ENCODE results near the gene RAE1. TPM values are rescaled to one million over a fixed set of nuclear protein-coding genes. Genes with fewer than 3 reads are reported as not detected.

RAE1 gene
- total and polyA plus RNA-seq, 2 donors (not counting 1 experiment from before 2014, with no cell fraction given): 27.2 to 39.4 TPM

DNA sequence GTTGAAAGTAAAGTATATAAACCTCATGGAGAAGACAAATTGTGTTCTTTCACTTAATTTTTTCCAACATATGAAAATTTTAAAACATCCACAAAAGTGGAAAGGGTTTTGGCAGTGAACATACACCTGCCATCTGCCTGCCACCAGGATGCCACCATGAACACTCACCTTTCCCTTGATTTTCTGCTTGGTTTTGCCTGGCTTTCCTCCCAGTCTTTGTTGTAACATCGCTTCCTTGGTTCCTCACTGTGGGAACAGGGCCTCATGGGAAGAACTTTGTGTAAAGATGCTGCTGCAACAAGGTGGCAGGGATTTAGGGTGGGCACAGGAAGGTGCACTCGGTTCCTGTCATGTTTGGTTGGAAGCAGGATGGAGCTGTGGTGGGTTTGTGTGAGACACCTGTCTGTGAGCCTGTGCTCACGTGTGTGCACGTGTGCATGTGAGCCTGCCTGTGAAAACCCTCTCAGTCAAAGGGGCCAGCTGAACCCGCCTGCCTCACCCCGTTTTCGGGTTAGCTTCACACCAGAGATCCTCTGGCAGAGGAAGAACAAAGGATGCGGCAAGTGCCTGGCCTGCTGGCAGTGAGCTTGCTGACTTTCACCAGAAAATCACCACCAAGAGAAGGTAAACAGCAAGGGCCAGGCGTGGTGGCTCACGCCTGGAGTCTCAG lies 29.2 kb downstream of the RAE1 start:
- no peak for DNase-seq (ENCODE audit: low read depth in 2 of 2)

DNA sequence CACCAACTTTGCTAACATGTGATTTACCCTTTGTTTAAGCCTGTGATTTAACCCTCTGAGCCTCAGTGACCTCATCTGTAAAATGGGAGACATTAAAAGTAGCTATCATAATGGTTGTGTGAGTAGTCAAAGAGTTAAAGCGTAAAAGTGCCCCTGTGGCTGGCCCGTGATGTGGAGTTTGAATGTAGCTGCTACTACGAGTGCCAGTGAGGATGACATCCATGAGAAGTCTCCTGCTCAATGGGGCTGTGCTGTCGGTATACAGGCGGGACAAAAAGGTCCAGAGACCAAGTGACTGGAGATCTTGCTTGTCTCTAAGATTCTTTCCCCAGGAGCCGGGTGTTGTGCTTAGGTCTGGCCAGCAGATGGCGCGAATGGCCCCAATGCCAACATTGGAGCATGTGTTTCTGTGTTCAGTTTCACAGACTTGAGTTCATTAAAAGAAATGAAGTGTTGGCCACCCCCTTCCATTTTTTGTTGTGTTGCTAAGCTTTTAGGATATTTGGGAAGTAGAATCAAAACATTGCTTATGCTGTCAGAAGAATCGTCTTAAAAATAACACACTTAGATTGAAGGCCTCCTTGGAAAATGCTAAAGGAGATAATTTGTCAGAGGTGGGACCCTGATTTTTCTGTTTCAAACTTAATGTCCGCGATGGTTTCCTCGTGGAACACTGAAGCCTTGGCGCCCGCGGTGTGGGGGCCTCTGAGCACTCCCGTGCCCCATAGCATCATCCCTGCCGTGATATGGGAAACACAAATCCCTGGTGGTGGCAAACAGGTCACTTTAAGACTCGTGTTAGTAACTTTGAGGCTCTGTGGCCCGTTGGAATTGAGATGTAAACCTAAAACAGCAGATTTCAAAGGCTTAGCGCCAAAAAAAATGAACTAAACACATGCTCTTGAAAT lies 30.8 kb downstream of the RAE1 start:
- Histone ChIP-seq H3K79me2 (ENCODE audit: control insufficient read depth, insufficient read depth, low read length) (no peaks in the 10 kb centered on the region), H3K27ac (ENCODE audit: insufficient read depth, low read length) (no peak overlapping the region), H3K4me2 (ENCODE audit: extremely low read depth, insufficient read depth, low read length) (no peak overlapping the region), H4K20me1 (ENCODE audit: control insufficient read depth, extremely low read depth, insufficient read depth, low read length) (no peaks in the 10 kb centered on the region), H2AFZ (ENCODE audit: low read length) (no peak overlapping the region), H3K36me3 (ENCODE audit: control insufficient read depth, insufficient read depth, low read length) (peaks cover 5% of the 10 kb centered on the region), H3K27me3 (ENCODE audit: control insufficient read depth, insufficient read depth, low read length) (no peaks in the 10 kb centered on the region), H3K4me1 (ENCODE audit: control insufficient read depth, extremely low read depth, insufficient read depth, low read length) (no peaks in the 10 kb centered on the region), H3K4me3 (replicated peaks in 1 of 4; ENCODE audit: control extremely low read depth in 1 of 4, insufficient read depth in 1 of 4, low read depth in 3 of 4, low read length in 4 of 4) (no peak overlapping the region), H3K9ac (ENCODE audit: insufficient read depth, low read length) (no peak overlapping the region), H3K9me3 (ENCODE audit: control insufficient read depth, insufficient read depth, low read depth, low read length) (no peaks in the 10 kb centered on the region)
- DNase-seq (ENCODE audit: low read depth in 2 of 2): peak; percentile 40 to 72
- no peak for TF ChIP-seq EZH2 (IDR thresholded peaks at IDR 0.05; ENCODE audit: low read length, missing control alignments)
- TF ChIP-seq, protein P1, sequence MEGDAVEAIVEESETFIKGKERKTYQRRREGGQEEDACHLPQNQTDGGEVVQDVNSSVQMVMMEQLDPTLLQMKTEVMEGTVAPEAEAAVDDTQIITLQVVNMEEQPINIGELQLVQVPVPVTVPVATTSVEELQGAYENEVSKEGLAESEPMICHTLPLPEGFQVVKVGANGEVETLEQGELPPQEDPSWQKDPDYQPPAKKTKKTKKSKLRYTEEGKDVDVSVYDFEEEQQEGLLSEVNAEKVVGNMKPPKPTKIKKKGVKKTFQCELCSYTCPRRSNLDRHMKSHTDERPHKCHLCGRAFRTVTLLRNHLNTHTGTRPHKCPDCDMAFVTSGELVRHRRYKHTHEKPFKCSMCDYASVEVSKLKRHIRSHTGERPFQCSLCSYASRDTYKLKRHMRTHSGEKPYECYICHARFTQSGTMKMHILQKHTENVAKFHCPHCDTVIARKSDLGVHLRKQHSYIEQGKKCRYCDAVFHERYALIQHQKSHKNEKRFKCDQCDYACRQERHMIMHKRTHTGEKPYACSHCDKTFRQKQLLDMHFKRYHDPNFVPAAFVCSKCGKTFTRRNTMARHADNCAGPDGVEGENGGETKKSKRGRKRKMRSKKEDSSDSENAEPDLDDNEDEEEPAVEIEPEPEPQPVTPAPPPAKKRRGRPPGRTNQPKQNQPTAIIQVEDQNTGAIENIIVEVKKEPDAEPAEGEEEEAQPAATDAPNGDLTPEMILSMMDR (conservative IDR thresholded peaks at IDR 0.05 in 1 of 2, IDR thresholded peaks at IDR 0.05 in 1 of 2; ENCODE audit: low read depth in 1 of 2, low read length in 2 of 2): peak; percentile 92 to 96

More for the DNA sequence above, 29.2 kb downstream of the RAE1 start:
- TF ChIP-seq, protein P1 (conservative IDR thresholded peaks at IDR 0.05 in 1 of 2, IDR thresholded peaks at IDR 0.05 in 1 of 2; ENCODE audit: low read depth in 1 of 2, low read length in 2 of 2): no peak
- no peak for TF ChIP-seq EZH2 (IDR thresholded peaks at IDR 0.05; ENCODE audit: low read length, missing control alignments)
- Histone ChIP-seq H3K9ac (ENCODE audit: insufficient read depth, low read length) (no peak overlapping the region), H2AFZ (ENCODE audit: low read length) (no peak overlapping the region), H3K27ac (ENCODE audit: insufficient read depth, low read length) (no peak overlapping the region), H3K36me3 (ENCODE audit: control insufficient read depth, insufficient read depth, low read length) (peaks cover 12% of the 10 kb centered on the region), H3K9me3 (ENCODE audit: control insufficient read depth, insufficient read depth, low read depth, low read length) (no peaks in the 10 kb centered on the region), H3K4me3 (replicated peaks in 1 of 4; ENCODE audit: control extremely low read depth in 1 of 4, insufficient read depth in 1 of 4, low read depth in 3 of 4, low read length in 4 of 4) (no peak overlapping the region), H3K79me2 (ENCODE audit: control insufficient read depth, insufficient read depth, low read length) (no peaks in the 10 kb centered on the region), H3K4me2 (ENCODE audit: extremely low read depth, insufficient read depth, low read length) (no peak overlapping the region), H3K4me1 (ENCODE audit: control insufficient read depth, extremely low read depth, insufficient read depth, low read length) (no peaks in the 10 kb centered on the region), H3K27me3 (ENCODE audit: control insufficient read depth, insufficient read depth, low read length) (no peaks in the 10 kb centered on the region), H4K20me1 (ENCODE audit: control insufficient read depth, extremely low read depth, insufficient read depth, low read length) (no peaks in the 10 kb centered on the region)

DNA sequence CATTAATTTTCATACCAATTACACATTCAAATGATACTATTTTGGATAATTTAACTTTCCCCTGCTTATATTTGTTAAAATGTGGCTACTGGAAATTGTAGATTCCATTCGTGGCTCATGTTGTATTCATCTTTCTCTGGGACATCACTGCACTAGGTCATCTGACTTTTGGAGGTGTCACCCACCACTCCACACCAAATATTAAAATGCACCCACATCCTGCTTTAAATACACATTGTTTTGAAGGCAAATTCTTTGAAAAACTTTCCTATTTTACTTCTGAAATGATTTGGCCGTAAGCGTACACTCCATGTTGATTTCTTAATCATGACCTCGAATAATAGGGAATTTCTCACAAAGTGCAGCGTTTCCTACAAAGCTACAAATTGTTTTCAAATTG lies 31.5 kb downstream of the RAE1 start:
- Histone ChIP-seq H3K36me3 (ENCODE audit: control insufficient read depth, insufficient read depth, low read length) (peaks cover 2% of the 10 kb centered on the region), H3K4me3 (replicated peaks in 1 of 4; ENCODE audit: control extremely low read depth in 1 of 4, insufficient read depth in 1 of 4, low read depth in 3 of 4, low read length in 4 of 4) (no peak overlapping the region), H3K27me3 (ENCODE audit: control insufficient read depth, insufficient read depth, low read length) (no peaks in the 10 kb centered on the region), H3K4me2 (ENCODE audit: extremely low read depth, insufficient read depth, low read length) (no peak overlapping the region), H3K4me1 (ENCODE audit: control insufficient read depth, extremely low read depth, insufficient read depth, low read length) (no peaks in the 10 kb centered on the region), H2AFZ (ENCODE audit: low read length) (no peak overlapping the region), H3K9me3 (ENCODE audit: control insufficient read depth, insufficient read depth, low read depth, low read length) (no peaks in the 10 kb centered on the region), H3K79me2 (ENCODE audit: control insufficient read depth, insufficient read depth, low read length) (no peaks in the 10 kb centered on the region), H4K20me1 (ENCODE audit: control insufficient read depth, extremely low read depth, insufficient read depth, low read length) (no peaks in the 10 kb centered on the region), H3K9ac (ENCODE audit: insufficient read depth, low read length) (no peak overlapping the region), H3K27ac (ENCODE audit: insufficient read depth, low read length) (no peak overlapping the region)
- no peak for TF ChIP-seq EZH2 (IDR thresholded peaks at IDR 0.05; ENCODE audit: low read length, missing control alignments)
- TF ChIP-seq, protein P1 (conservative IDR thresholded peaks at IDR 0.05 in 1 of 2, IDR thresholded peaks at IDR 0.05 in 1 of 2; ENCODE audit: low read depth in 1 of 2, low read length in 2 of 2): no peak
- DNase-seq (ENCODE audit: low read depth in 2 of 2): no peak

All from fibroblast of lung (primary cell).